GM12864 (cell line): Measurements from ENCODE around the gene SAE1.

ENCODE experiments used
- DNase-seq: peaks from one replicate; pipeline ENCODE4 v3.0.0-alpha.2; 2011; ENCODE audit warnings: low read depth
- H3K4me3 ChIP-seq: 2 replicates; pipeline ENCODE4 v1.5.1; 2011; ENCODE audit warnings: mild to moderate bottlenecking, low read depth, low read length, control low read depth
- TF ChIP-seq, protein P1 (sequence below): IDR thresholded peaks from 2 replicates; pipeline ENCODE4 v1.5.1; 2011; ENCODE audit warnings: low read depth, mild to moderate bottlenecking, moderate library complexity, low read length, control low read depth, inconsistent platforms; ENCODE audit errors: missing control alignments

SAE1 gene

GRCh38 chr19:47195434-47195833, 64.8 kb downstream of the SAE1 start:
- TF ChIP-seq, protein P1, sequence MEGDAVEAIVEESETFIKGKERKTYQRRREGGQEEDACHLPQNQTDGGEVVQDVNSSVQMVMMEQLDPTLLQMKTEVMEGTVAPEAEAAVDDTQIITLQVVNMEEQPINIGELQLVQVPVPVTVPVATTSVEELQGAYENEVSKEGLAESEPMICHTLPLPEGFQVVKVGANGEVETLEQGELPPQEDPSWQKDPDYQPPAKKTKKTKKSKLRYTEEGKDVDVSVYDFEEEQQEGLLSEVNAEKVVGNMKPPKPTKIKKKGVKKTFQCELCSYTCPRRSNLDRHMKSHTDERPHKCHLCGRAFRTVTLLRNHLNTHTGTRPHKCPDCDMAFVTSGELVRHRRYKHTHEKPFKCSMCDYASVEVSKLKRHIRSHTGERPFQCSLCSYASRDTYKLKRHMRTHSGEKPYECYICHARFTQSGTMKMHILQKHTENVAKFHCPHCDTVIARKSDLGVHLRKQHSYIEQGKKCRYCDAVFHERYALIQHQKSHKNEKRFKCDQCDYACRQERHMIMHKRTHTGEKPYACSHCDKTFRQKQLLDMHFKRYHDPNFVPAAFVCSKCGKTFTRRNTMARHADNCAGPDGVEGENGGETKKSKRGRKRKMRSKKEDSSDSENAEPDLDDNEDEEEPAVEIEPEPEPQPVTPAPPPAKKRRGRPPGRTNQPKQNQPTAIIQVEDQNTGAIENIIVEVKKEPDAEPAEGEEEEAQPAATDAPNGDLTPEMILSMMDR, result no peak
- no peak overlapping the region for H3K4me3 ChIP-seq
- DNase-seq, result no peak

GRCh38 chr19:47197141-47197540, 66.5 kb downstream of the SAE1 start:
- TF ChIP-seq, protein P1, result no peak
- DNase-seq, result no peak
- H3K4me3 ChIP-seq, result no peak overlapping the region

DNA sequence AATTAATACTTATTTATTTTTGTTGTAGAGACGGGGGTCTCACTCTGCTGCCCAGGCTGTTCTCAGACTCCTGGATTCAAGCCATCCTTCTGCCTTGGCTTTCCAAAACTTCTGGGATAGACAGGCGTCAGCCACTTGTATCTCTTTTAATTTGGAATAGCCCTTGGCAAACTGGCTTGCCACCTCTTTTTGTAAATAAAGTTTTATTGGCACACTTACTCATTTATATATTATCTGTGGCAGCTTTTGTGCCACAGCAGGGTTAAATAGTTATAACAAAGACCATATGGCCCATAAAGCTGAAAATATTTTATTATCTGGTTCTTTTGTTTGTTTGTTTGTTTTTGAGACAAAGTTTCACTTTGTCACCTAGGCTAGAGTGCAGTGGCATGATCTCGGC, 69.9 kb downstream of the SAE1 start:
- no peak for DNase-seq
- TF ChIP-seq, protein P1, result no peak
- no peak overlapping the region for H3K4me3 ChIP-seq

DNA sequence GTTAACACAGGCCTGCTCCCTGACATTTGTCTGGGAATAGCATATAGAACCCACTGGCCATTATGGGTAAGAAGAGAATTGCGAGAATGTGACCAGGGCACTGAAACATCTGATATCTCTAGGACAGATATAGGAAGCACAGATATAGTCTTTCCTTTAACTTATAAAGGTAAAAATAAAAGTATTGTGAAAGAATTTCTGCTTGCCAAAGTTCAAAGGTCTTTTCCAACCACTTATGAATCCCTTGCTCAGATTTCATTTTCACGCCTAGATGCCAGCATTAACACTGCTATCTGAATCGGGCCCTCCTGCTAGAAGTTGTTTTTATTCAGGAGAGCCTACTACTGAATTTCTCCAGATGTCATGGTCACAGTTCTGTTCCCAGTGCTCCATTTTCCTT, 72.6 kb downstream of the SAE1 start:
- DNase-seq, result no peak
- TF ChIP-seq, protein P1, result no peak
- H3K4me3 ChIP-seq, result no peak overlapping the region

- DNase-seq, result no peak
- TF ChIP-seq, protein P1, result no peak
- no peak overlapping the region for H3K4me3 ChIP-seq
Observed at GRCh38 chr19:47209319-47210179, 78.9 kb downstream of the SAE1 start.

DNA sequence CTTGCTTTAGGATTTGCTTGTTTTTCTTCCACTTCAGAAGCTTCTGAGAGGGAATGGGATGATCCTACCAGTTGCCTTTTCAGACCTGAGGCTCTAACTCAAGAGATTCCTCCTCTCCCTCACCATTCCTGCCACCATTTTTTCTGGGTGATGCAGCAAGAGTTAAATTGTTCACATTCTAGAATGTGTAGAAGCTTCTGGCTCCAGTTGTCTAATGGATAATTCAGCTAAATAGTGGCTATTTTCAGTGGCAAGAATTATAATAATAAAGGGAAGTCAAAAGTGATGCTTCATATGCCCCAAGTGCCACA, 79.5 kb downstream of the SAE1 start:
- TF ChIP-seq, protein P1, result no peak
- DNase-seq, result no peak
- H3K4me3 ChIP-seq, result no peak overlapping the region
